GM12892 (cell line): ENCODE data around the gene RNFT2.

Source experiments
- POLR2A ChIP-seq: IDR thresholded peaks from 2 replicates; pipeline ENCODE4 v1.6.1; 2011; ENCODE audit warnings: low read depth, low read length, control low read depth
- POLR2AphosphoS5 ChIP-seq: IDR thresholded peaks from 2 replicates; pipeline ENCODE4 v1.6.1; 2011; ENCODE audit warnings: low read depth, low read length, control low read depth
- TAF1 ChIP-seq: IDR thresholded peaks from 2 replicates; pipeline ENCODE4 v1.6.1; 2011; ENCODE audit warnings: low read depth, mild to moderate bottlenecking, control low read depth, low read length, borderline replicate concordance

- TF ChIP-seq POLR2AphosphoS5 (no peak), POLR2A (no peak), TAF1 (no peak)
Measured at GRCh38 chr12:116727891-116728290, 10.2 kb upstream of the RNFT2 start.
